ENCODE data around the gene ABLIM3.

GRCh38 chr5:149285153-149285552 is 143.9 kb downstream of the ABLIM3 start:
- TF ChIP-seq SP1 (IDR thresholded peaks at IDR 0.05) (no peak), FOXA1 (IDR thresholded peaks at IDR 0.05) (no peak)
